ENCODE measurements around the gene BTBD2. TPM values are rescaled to one million over a fixed set of nuclear protein-coding genes. Genes with fewer than 3 reads are reported as not detected.

BTBD2 gene
- total RNA-seq, 1 experiment from 2014 or later, result 52.2 TPM

DNA sequence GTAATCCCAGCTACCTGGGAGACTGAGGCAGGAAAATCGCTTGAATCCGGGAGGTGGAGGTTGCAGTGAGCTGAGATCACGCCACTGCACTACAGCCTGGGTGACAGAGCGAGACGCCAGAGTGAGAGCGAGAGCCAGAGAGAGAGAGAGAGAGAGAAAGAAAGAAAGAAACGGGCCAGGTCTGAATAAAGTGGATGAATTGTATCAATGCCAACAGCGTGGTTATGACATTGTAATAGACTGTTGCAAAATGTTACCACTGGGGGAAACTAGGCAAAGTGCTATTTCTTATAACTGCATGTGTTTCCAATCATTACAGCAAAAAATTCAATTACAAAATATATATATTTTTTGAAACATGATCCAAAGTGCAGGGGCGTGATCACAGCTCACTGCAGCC is 11.8 kb upstream of the BTBD2 start:
- Mint-ChIP-seq H3K36me3 (ENCODE audit: insufficient read depth, unreplicated experiment) (peaks cover 6% of the 10 kb centered on the region), H3K27ac (ENCODE audit: unreplicated experiment) (no peak overlapping the region), H3K4me1 (ENCODE audit: low read depth, unreplicated experiment) (no peaks in the 10 kb centered on the region), H3K4me3 (ENCODE audit: unreplicated experiment) (no peak overlapping the region), H3K9me3 (ENCODE audit: unreplicated experiment) (no peaks in the 10 kb centered on the region), H3K27me3 (ENCODE audit: insufficient read depth, unreplicated experiment) (no peaks in the 10 kb centered on the region)
- Histone ChIP-seq H3K36me3 (ENCODE audit: control insufficient read depth, insufficient read depth, low read length) (no peaks in the 10 kb centered on the region), H3K27me3 (replicated peaks; ENCODE audit: control insufficient read depth, insufficient read depth, low read length) (no peaks in the 10 kb centered on the region), H3K9me3 (peaks cover 4% of the 10 kb centered on the region), H3K4me1 (no peaks in the 10 kb centered on the region), H3K4me3 (ENCODE audit: low read depth, low read length) (no peak overlapping the region)
- CTCF ChIA-PET, result no interaction called here
- DNase-seq, result no peak
- POLR2A ChIA-PET, result no interaction called here
- intact Hi-C loops (cut with micrococcal nuclease; ENCODE audit: unreplicated experiment), result no loop called here
- TF ChIP-seq, protein P1, sequence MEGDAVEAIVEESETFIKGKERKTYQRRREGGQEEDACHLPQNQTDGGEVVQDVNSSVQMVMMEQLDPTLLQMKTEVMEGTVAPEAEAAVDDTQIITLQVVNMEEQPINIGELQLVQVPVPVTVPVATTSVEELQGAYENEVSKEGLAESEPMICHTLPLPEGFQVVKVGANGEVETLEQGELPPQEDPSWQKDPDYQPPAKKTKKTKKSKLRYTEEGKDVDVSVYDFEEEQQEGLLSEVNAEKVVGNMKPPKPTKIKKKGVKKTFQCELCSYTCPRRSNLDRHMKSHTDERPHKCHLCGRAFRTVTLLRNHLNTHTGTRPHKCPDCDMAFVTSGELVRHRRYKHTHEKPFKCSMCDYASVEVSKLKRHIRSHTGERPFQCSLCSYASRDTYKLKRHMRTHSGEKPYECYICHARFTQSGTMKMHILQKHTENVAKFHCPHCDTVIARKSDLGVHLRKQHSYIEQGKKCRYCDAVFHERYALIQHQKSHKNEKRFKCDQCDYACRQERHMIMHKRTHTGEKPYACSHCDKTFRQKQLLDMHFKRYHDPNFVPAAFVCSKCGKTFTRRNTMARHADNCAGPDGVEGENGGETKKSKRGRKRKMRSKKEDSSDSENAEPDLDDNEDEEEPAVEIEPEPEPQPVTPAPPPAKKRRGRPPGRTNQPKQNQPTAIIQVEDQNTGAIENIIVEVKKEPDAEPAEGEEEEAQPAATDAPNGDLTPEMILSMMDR (IDR thresholded peaks at IDR 0.05; ENCODE audit: insufficient read depth in 1 of 2, low read depth in 1 of 2, low read length in 1 of 2, severe bottlenecking in 1 of 2, unreplicated experiment in 1 of 2), result no peak
- BruUV-seq (replicated peaks), result no TSS peak

DNA sequence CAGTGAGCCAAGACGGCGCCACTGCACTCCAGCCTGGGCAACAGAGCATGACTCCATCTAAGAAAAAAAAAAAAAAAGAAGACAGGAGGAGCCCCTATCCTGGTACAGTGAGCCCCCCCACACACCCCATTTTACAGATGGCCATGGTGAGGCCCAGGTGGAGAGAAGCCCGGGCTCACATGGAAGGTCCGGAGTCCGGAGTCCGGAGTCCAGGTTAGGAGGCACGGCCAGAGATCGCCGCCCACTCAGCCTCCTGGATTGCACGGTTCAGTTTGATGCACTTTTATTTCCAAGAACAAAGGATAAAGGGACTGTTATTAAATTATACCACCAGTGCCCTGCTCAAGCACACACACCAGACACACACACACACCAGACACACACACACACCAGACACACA is 11.3 kb upstream of the BTBD2 start:
- H3K4me3 Mint-ChIP-seq (ENCODE audit: unreplicated experiment), result no peak overlapping the region
- no peak for DNase-seq
- TF ChIP-seq, protein P1 (IDR thresholded peaks at IDR 0.05; ENCODE audit: insufficient read depth in 1 of 2, low read depth in 1 of 2, low read length in 1 of 2, severe bottlenecking in 1 of 2, unreplicated experiment in 1 of 2), result no peak
- ChIA-PET CTCF (no interaction called here), POLR2A (no interaction called here)
- no peaks in the 10 kb centered on the region for H3K27me3 Mint-ChIP-seq (ENCODE audit: insufficient read depth, unreplicated experiment)
- no TSS peak for BruUV-seq (replicated peaks)
- H3K36me3 ChIP-seq (ENCODE audit: control insufficient read depth, insufficient read depth, low read length), result no peaks in the 10 kb centered on the region
- H3K4me1 Mint-ChIP-seq (ENCODE audit: low read depth, unreplicated experiment), result no peaks in the 10 kb centered on the region
- H3K27ac Mint-ChIP-seq (ENCODE audit: unreplicated experiment), result no peak overlapping the region
- H3K9me3 ChIP-seq, result peaks cover 4% of the 10 kb centered on the region
- H3K9me3 Mint-ChIP-seq (ENCODE audit: unreplicated experiment), result no peaks in the 10 kb centered on the region
- H3K36me3 Mint-ChIP-seq (ENCODE audit: insufficient read depth, unreplicated experiment), result peaks cover 6% of the 10 kb centered on the region
- intact Hi-C loops (cut with micrococcal nuclease; ENCODE audit: unreplicated experiment), result no loop called here
- H3K4me3 ChIP-seq (ENCODE audit: low read depth, low read length), result no peak overlapping the region
- H3K4me1 ChIP-seq, result no peaks in the 10 kb centered on the region
- H3K27me3 ChIP-seq (replicated peaks; ENCODE audit: control insufficient read depth, insufficient read depth, low read length), result no peaks in the 10 kb centered on the region

DNA sequence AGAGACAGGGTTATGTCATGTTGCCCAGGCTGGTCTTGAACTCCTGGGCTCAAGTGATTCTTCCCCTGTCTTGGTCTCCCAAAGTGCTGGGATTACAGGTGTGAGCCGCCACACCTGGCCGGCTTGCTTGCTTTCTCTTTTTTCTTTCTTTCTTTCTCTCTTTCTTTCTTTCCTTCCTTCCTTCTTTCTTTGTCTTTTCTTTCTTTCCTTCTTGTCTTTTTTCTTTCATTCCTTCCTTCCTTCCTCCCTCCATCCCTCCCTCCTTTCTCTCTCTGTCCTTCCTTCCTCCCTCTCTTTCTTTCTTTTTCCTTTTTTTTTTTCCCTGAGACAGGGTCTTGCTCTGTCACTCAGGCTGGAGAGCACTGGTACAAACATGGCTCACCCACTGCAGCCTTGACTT is 6.8 kb upstream of the BTBD2 start:
- H3K4me1 Mint-ChIP-seq (ENCODE audit: low read depth, unreplicated experiment), result no peaks in the 10 kb centered on the region
- H3K27me3 Mint-ChIP-seq (ENCODE audit: insufficient read depth, unreplicated experiment), result no peaks in the 10 kb centered on the region
- Histone ChIP-seq H3K4me3 (ENCODE audit: low read depth, low read length) (no peak overlapping the region), H3K9me3 (peaks cover 4% of the 10 kb centered on the region), H3K27me3 (replicated peaks; ENCODE audit: control insufficient read depth, insufficient read depth, low read length) (no peaks in the 10 kb centered on the region), H3K36me3 (ENCODE audit: control insufficient read depth, insufficient read depth, low read length) (no peaks in the 10 kb centered on the region), H3K4me1 (peaks cover 5% of the 10 kb centered on the region)
- TF ChIP-seq, protein P1 (IDR thresholded peaks at IDR 0.05; ENCODE audit: insufficient read depth in 1 of 2, low read depth in 1 of 2, low read length in 1 of 2, severe bottlenecking in 1 of 2, unreplicated experiment in 1 of 2), result no peak
- intact Hi-C loops (cut with micrococcal nuclease; ENCODE audit: unreplicated experiment), result no loop called here
- POLR2A ChIA-PET, result no interaction called here
- H3K36me3 Mint-ChIP-seq (ENCODE audit: insufficient read depth, unreplicated experiment), result peaks cover 6% of the 10 kb centered on the region
- no TSS peak for BruUV-seq (replicated peaks)
- no peak for DNase-seq
- no peaks in the 10 kb centered on the region for H3K9me3 Mint-ChIP-seq (ENCODE audit: unreplicated experiment)
- H3K4me3 Mint-ChIP-seq (ENCODE audit: unreplicated experiment), result no peak overlapping the region
- CTCF ChIA-PET, result no interaction called here
- no peak overlapping the region for H3K27ac Mint-ChIP-seq (ENCODE audit: unreplicated experiment)

All from Caco-2 (cell line).